IMR-90 (cell line): ENCODE results near the gene EDN3. TPM values are rescaled to one million over a fixed set of nuclear protein-coding genes. Genes with fewer than 3 reads are reported as not detected.

Experiments used
- ATAC-seq: fragments of 200-7000 bp; cut with Tn5 transposase; 2 replicates; pipeline ENCODE4 v1.9.1; 2020; ENCODE audit warnings: low read depth, mild to moderate bottlenecking, moderate library complexity
- BruUV-seq: library from RNA; stranded (reverse); fragments of 400-500 nt; replicated peaks from 2 replicates; lab custom pipeline; 2021; lab: Mats Ljungman, UMichigan
- CTCF ChIA-PET: fragments of 300-600 bp; formaldehyde crosslinking; extraction: SDS; loops from one replicate; lab custom pipeline; 2021; ENCODE audit warnings: antibody characterized with exemption; lab: Yijun Ruan, JAX
- POLR2A ChIA-PET: fragments of 300-600 bp; sonication (Branson Sonifier 250); formaldehyde crosslinking; loops from one replicate; lab custom pipeline; 2022; ENCODE audit warnings: antibody characterized with exemption; ENCODE audit not compliant: unreplicated experiment; lab: Charles Lee
- DNase-seq: peaks from one replicate; pipeline ENCODE4 v3.0.0; 2013
- H2AFZ ChIP-seq: replicated peaks from 2 replicates; pipeline ENCODE3; 2013; ENCODE audit warnings: low read length, mild to moderate bottlenecking; ENCODE audit not compliant: poor library complexity
- H2AK5ac ChIP-seq: 2 replicates; pipeline ENCODE4 v1.6.1; 2013; ENCODE audit warnings: low read depth, low read length, inconsistent platforms
- H2AK9ac ChIP-seq: replicated peaks from 2 replicates; pipeline ENCODE3; 2013; ENCODE audit warnings: mild to moderate bottlenecking, low read depth, low read length, moderate library complexity; ENCODE audit not compliant: poor library complexity
- H2BK120ac ChIP-seq: 2 replicates; pipeline ENCODE4 v1.6.1; 2013; ENCODE audit warnings: low read depth, low read length, inconsistent platforms
- H2BK15ac ChIP-seq: 3 replicates; pipeline ENCODE4 v1.6.1; 2013; ENCODE audit warnings: low read depth, low read length, inconsistent platforms
- H2BK20ac ChIP-seq: 2 replicates; pipeline ENCODE4 v1.6.1; 2013; ENCODE audit warnings: low read depth, mild to moderate bottlenecking, inconsistent platforms, low read length, moderate library complexity
- H2BK5ac ChIP-seq: 2 replicates; pipeline ENCODE4 v1.6.1; 2013; ENCODE audit warnings: mild to moderate bottlenecking, low read depth, low read length, inconsistent platforms; ENCODE audit not compliant: poor library complexity, severe bottlenecking
- H3K14ac ChIP-seq: replicated peaks from 2 replicates; pipeline ENCODE4 v1.6.1; 2013; ENCODE audit warnings: low read depth, low read length, inconsistent platforms
- H3K18ac ChIP-seq: 2 replicates; pipeline ENCODE4 v1.6.1; 2013; ENCODE audit warnings: low read depth, low read length, control low read depth
- H3K23ac ChIP-seq: 2 replicates; pipeline ENCODE4 v1.6.1; 2013; ENCODE audit warnings: low read depth, low read length, inconsistent platforms
- H3K27ac ChIP-seq: 2 replicates; pipeline ENCODE4 v1.5.1; 2013; ENCODE audit warnings: mild to moderate bottlenecking, control low read depth, low read length; ENCODE audit not compliant: insufficient read depth
- H3K27me3 ChIP-seq: 2 replicates; pipeline ENCODE4 v1.6.1; 2013; ENCODE audit warnings: low read length; ENCODE audit not compliant: control insufficient read depth, insufficient read depth
- H3K36me3 ChIP-seq: 2 replicates; pipeline ENCODE4 v1.6.1; 2013; ENCODE audit warnings: low read length, mixed read lengths; ENCODE audit not compliant: control insufficient read depth, insufficient read depth
- H3K4ac ChIP-seq: 2 replicates; pipeline ENCODE4 v1.6.1; 2013; ENCODE audit warnings: low read depth, low read length, inconsistent platforms
- H3K4me1 ChIP-seq: 2 replicates; pipeline ENCODE4 v1.6.1; 2013; ENCODE audit warnings: low read length, mixed read lengths; ENCODE audit not compliant: control insufficient read depth, insufficient read depth
- H3K4me2 ChIP-seq: 2 replicates; pipeline ENCODE4 v1.6.1; 2013; ENCODE audit warnings: low read depth, mild to moderate bottlenecking, control low read depth, low read length, moderate library complexity
- H3K4me3 ChIP-seq: 2 replicates; pipeline ENCODE4 v1.5.1; 2013; ENCODE audit warnings: low read depth, mild to moderate bottlenecking, control low read depth, low read length, moderate library complexity; ENCODE audit not compliant: insufficient read depth
- H3K56ac ChIP-seq: 2 replicates; pipeline ENCODE4 v1.6.1; 2013; ENCODE audit warnings: low read length, inconsistent platforms; ENCODE audit not compliant: insufficient read depth; ENCODE audit errors: extremely low read depth
- H3K79me1 ChIP-seq, 2 experiments: 2 replicates each; pipeline ENCODE4 v1.6.1; 2013; ENCODE audit warnings: low read length in 2 of 2, inconsistent platforms in 1 of 2, low read depth in 1 of 2
- H3K9ac ChIP-seq: 2 replicates; pipeline ENCODE4 v1.6.1; 2013; ENCODE audit warnings: low read depth, low read length, control low read depth
- H3K9me1 ChIP-seq: 2 replicates; pipeline ENCODE4 v1.6.1; 2013; ENCODE audit warnings: low read length, inconsistent platforms; ENCODE audit not compliant: insufficient read depth
- H3K9me3 ChIP-seq: 2 replicates; pipeline ENCODE4 v1.6.1; 2013; ENCODE audit warnings: low read length; ENCODE audit not compliant: control insufficient read depth, insufficient read depth
- H4K20me1 ChIP-seq: 2 replicates; pipeline ENCODE4 v1.6.1; 2013; ENCODE audit warnings: low read length, inconsistent platforms; ENCODE audit not compliant: insufficient read depth
- H4K5ac ChIP-seq: 2 replicates; pipeline ENCODE4 v1.6.1; 2013; ENCODE audit warnings: mild to moderate bottlenecking, low read depth, low read length, control low read depth
- H4K8ac ChIP-seq, 2 experiments: 2 replicates each; pipeline ENCODE4 v1.6.1; 2013; ENCODE audit warnings: low read depth in 2 of 2, low read length in 2 of 2, control low read depth in 1 of 2, inconsistent platforms in 1 of 2
- H4K91ac ChIP-seq: 2 replicates; pipeline ENCODE4 v1.6.1; 2013; ENCODE audit warnings: low read depth, low read length, inconsistent platforms; ENCODE audit not compliant: insufficient read depth
- CEBPB ChIP-seq: IDR thresholded peaks from 2 replicates; pipeline ENCODE4 v1.6.1; 2012; ENCODE audit warnings: low read depth, low read length, improper control_type of control experiment
- CHD1 ChIP-seq: IDR thresholded peaks from 2 replicates; pipeline ENCODE4 v1.6.1; 2012; ENCODE audit warnings: low read depth, low read length, improper control_type of control experiment
- CTCF ChIP-seq: conservative IDR thresholded peaks from 2 replicates; pipeline ENCODE4 v1.5.1; 2012; ENCODE audit warnings: mild to moderate bottlenecking, low read depth, low read length, improper control_type of control experiment
- ELK1 ChIP-seq: fragments of 150-350 bp; IDR thresholded peaks from 2 replicates; pipeline ENCODE4 v1.6.1; 2016; ENCODE audit warnings: low read depth, mild to moderate bottlenecking, low read length, moderate library complexity, borderline replicate concordance
- FOS ChIP-seq: fragments of 150-350 bp; IDR thresholded peaks from 2 replicates; pipeline ENCODE4 v1.6.1; 2016; ENCODE audit warnings: low read depth, low read length
- MAFK ChIP-seq: IDR thresholded peaks from 2 replicates; pipeline ENCODE4 v1.6.1; 2012; ENCODE audit warnings: low read depth, low read length, improper control_type of control experiment
- MXI1 ChIP-seq: IDR thresholded peaks from 2 replicates; pipeline ENCODE4 v1.6.1; 2012; ENCODE audit warnings: low read depth, mild to moderate bottlenecking, low read length, moderate library complexity, borderline replicate concordance
- NFE2L2 ChIP-seq: fragments of 150-350 bp; IDR thresholded peaks from 2 replicates; pipeline ENCODE4 v1.6.1; 2016; ENCODE audit warnings: low read depth, mild to moderate bottlenecking, low read length
- POLR2A ChIP-seq: IDR thresholded peaks from 2 replicates; pipeline ENCODE4 v1.6.1; 2012; ENCODE audit warnings: mild to moderate bottlenecking, low read depth, low read length
- RFX5 ChIP-seq: IDR thresholded peaks from 2 replicates; pipeline ENCODE4 v1.8.0; 2012; ENCODE audit warnings: low read depth, mild to moderate bottlenecking, low read length, moderate library complexity
- SMC3 ChIP-seq: fragments of 150-350 bp; IDR thresholded peaks from 2 replicates; pipeline ENCODE4 v1.6.1; 2016; ENCODE audit warnings: low read depth, mild to moderate bottlenecking, antibody characterized with exemption, low read length, moderate library complexity
- WGBS, 2 experiments: methylation state at CpG; one replicate each; pipeline versions ENCODE4 v1.1.5 to v1.1.7; 2013; ENCODE audit warnings: missing lambda C conversion rate in 2 of 2; ENCODE audit not compliant: insufficient read length in 1 of 2; ENCODE audit errors: extremely low coverage in 2 of 2; 5-methylcytosine and 5-hydroxymethylcytosine counted together
- dilution Hi-C: fragments of 300-500 bp; cut with HindIII; formaldehyde crosslinking; loops from one replicate; pipeline ENCODE4 v1.14.3; 2018; ENCODE audit warnings: low sequenced_read_pairs; ENCODE audit not compliant: unreplicated experiment
- in situ Hi-C: fragments of 300-500 bp; cut with MboI; formaldehyde crosslinking; loops from 3 replicates; pipeline ENCODE4 v1.14.3; 2019; ENCODE audit warnings: low sequenced_read_pairs, inconsistent platforms, mixed read lengths
- intact Hi-C: fragments of 100-400 bp; cut with micrococcal nuclease; formaldehyde crosslinking; loops from 2 replicates; pipeline ENCODE4 v1.10.0; 2022
- polyA plus RNA-seq, 3 experiments: library from polyadenylated mRNA; depleted of rRNA; stranded (reverse); fragments of >200 nt; gene quantifications; 2 replicates each; pipeline ENCODE4 v1.2.3, GENCODE V29; 2012; ENCODE audit warnings: low replicate concordance in 1 of 3
- total RNA-seq: library from RNA; depleted of rRNA; stranded (reverse); fragments of >200 nt; gene quantifications from 2 replicates; pipeline ENCODE4 v1.2.3, GENCODE V29; 2012

EDN3 gene
- total and polyA plus RNA-seq, 2 of the 4 experiments (the other 2 are of a cell fraction): not detected

GRCh38 chr20:59299945-59300332 is 472 bp upstream of the EDN3 start:
- WGBS, 2 experiments: no CpG with 5 or more reads among the region's 19 CpGs
- CTCF ChIA-PET: no interaction called here
- no TSS peak for BruUV-seq

More at GRCh38 chr20:59299945-59300332, 472 bp upstream of the EDN3 start:
- H2AK5ac ChIP-seq: no peak overlapping the region
- TF ChIP-seq RFX5 (no peak), MAFK (no peak), CEBPB (no peak), FOS (no peak), POLR2A (no peak), ELK1 (no peak), CTCF (no peak), CHD1 (no peak), NFE2L2 (no peak), SMC3 (no peak), MXI1 (no peak)
- no peaks in the 10 kb centered on the region for H3K36me3 ChIP-seq
- H3K27ac ChIP-seq: no peak overlapping the region
- H3K14ac ChIP-seq: no peak overlapping the region
- no peak overlapping the region for H2BK120ac ChIP-seq
- no peak overlapping the region for H2AK9ac ChIP-seq
- no peaks in the 10 kb centered on the region for H3K9me1 ChIP-seq
- no peak overlapping the region for H2AFZ ChIP-seq
- no peak overlapping the region for H4K91ac ChIP-seq
- no peak for ATAC-seq
- no peaks in the 10 kb centered on the region for H3K79me1 ChIP-seq
- no peak overlapping the region for H3K4me3 ChIP-seq
- H3K4ac ChIP-seq: no peak overlapping the region
- H3K9ac ChIP-seq: no peak overlapping the region
- in situ Hi-C loops (no loop called here), intact Hi-C loops (no loop called here), dilution Hi-C loops (no loop called here)
- no peak overlapping the region for H3K23ac ChIP-seq
- POLR2A ChIA-PET: no interaction called here
- no peak overlapping the region for H2BK20ac ChIP-seq
- H3K4me2 ChIP-seq: no peak overlapping the region
- no peaks in the 10 kb centered on the region for H3K4me1 ChIP-seq
- H3K18ac ChIP-seq: no peak overlapping the region
- no peak overlapping the region for H2BK5ac ChIP-seq
- H2BK15ac ChIP-seq: no peak overlapping the region
- H3K9me3 ChIP-seq: no peaks in the 10 kb centered on the region
- H3K56ac ChIP-seq: no peak overlapping the region
- no peak overlapping the region for H4K8ac ChIP-seq
- H3K27me3 ChIP-seq: no peaks in the 10 kb centered on the region; the same call in 1 of the 2 replicates
- no peaks in the 10 kb centered on the region for H4K20me1 ChIP-seq
- no peak for DNase-seq
- no peak overlapping the region for H4K5ac ChIP-seq
